IMR-90 (cell line): ENCODE data around the gene IQGAP2. TPM values are rescaled to one million over a fixed set of nuclear protein-coding genes. Genes with fewer than 3 reads are reported as not detected.

ENCODE experiments used
- ATAC-seq: fragments of 200-7000 bp; cut with Tn5 transposase; 2 replicates; pipeline ENCODE4 v1.9.1; 2020; ENCODE audit warnings: low read depth, mild to moderate bottlenecking, moderate library complexity
- BruUV-seq: library from RNA; stranded (reverse); fragments of 400-500 nt; replicated peaks from 2 replicates; lab custom pipeline; 2021; lab: Mats Ljungman, UMichigan
- CTCF ChIA-PET: fragments of 300-600 bp; formaldehyde crosslinking; extraction: SDS; loops from one replicate; lab custom pipeline; 2021; ENCODE audit warnings: antibody characterized with exemption; lab: Yijun Ruan, JAX
- POLR2A ChIA-PET: fragments of 300-600 bp; sonication (Branson Sonifier 250); formaldehyde crosslinking; loops from one replicate; lab custom pipeline; 2022; ENCODE audit warnings: antibody characterized with exemption; ENCODE audit not compliant: unreplicated experiment; lab: Charles Lee
- DNase-seq: peaks from one replicate; pipeline ENCODE4 v3.0.0; 2013
- H2AFZ ChIP-seq: replicated peaks from 2 replicates; pipeline ENCODE3; 2013; ENCODE audit warnings: low read length, mild to moderate bottlenecking; ENCODE audit not compliant: poor library complexity
- H2AK5ac ChIP-seq: 2 replicates; pipeline ENCODE4 v1.6.1; 2013; ENCODE audit warnings: low read depth, low read length, inconsistent platforms
- H2AK9ac ChIP-seq: replicated peaks from 2 replicates; pipeline ENCODE3; 2013; ENCODE audit warnings: mild to moderate bottlenecking, low read depth, low read length, moderate library complexity; ENCODE audit not compliant: poor library complexity
- H2BK120ac ChIP-seq: 2 replicates; pipeline ENCODE4 v1.6.1; 2013; ENCODE audit warnings: low read depth, low read length, inconsistent platforms
- H2BK15ac ChIP-seq: 3 replicates; pipeline ENCODE4 v1.6.1; 2013; ENCODE audit warnings: low read depth, low read length, inconsistent platforms
- H2BK20ac ChIP-seq: 2 replicates; pipeline ENCODE4 v1.6.1; 2013; ENCODE audit warnings: low read depth, mild to moderate bottlenecking, inconsistent platforms, low read length, moderate library complexity
- H2BK5ac ChIP-seq: 2 replicates; pipeline ENCODE4 v1.6.1; 2013; ENCODE audit warnings: mild to moderate bottlenecking, low read depth, low read length, inconsistent platforms; ENCODE audit not compliant: poor library complexity, severe bottlenecking
- H3K14ac ChIP-seq: replicated peaks from 2 replicates; pipeline ENCODE4 v1.6.1; 2013; ENCODE audit warnings: low read depth, low read length, inconsistent platforms
- H3K18ac ChIP-seq: 2 replicates; pipeline ENCODE4 v1.6.1; 2013; ENCODE audit warnings: low read depth, low read length, control low read depth
- H3K23ac ChIP-seq: 2 replicates; pipeline ENCODE4 v1.6.1; 2013; ENCODE audit warnings: low read depth, low read length, inconsistent platforms
- H3K27ac ChIP-seq: 2 replicates; pipeline ENCODE4 v1.5.1; 2013; ENCODE audit warnings: mild to moderate bottlenecking, control low read depth, low read length; ENCODE audit not compliant: insufficient read depth
- H3K27me3 ChIP-seq: 2 replicates; pipeline ENCODE4 v1.6.1; 2013; ENCODE audit warnings: low read length; ENCODE audit not compliant: control insufficient read depth, insufficient read depth
- H3K36me3 ChIP-seq: 2 replicates; pipeline ENCODE4 v1.6.1; 2013; ENCODE audit warnings: low read length, mixed read lengths; ENCODE audit not compliant: control insufficient read depth, insufficient read depth
- H3K4ac ChIP-seq: 2 replicates; pipeline ENCODE4 v1.6.1; 2013; ENCODE audit warnings: low read depth, low read length, inconsistent platforms
- H3K4me1 ChIP-seq: 2 replicates; pipeline ENCODE4 v1.6.1; 2013; ENCODE audit warnings: low read length, mixed read lengths; ENCODE audit not compliant: control insufficient read depth, insufficient read depth
- H3K4me2 ChIP-seq: 2 replicates; pipeline ENCODE4 v1.6.1; 2013; ENCODE audit warnings: low read depth, mild to moderate bottlenecking, control low read depth, low read length, moderate library complexity
- H3K4me3 ChIP-seq: 2 replicates; pipeline ENCODE4 v1.5.1; 2013; ENCODE audit warnings: low read depth, mild to moderate bottlenecking, control low read depth, low read length, moderate library complexity; ENCODE audit not compliant: insufficient read depth
- H3K56ac ChIP-seq: 2 replicates; pipeline ENCODE4 v1.6.1; 2013; ENCODE audit warnings: low read length, inconsistent platforms; ENCODE audit not compliant: insufficient read depth; ENCODE audit errors: extremely low read depth
- H3K79me1 ChIP-seq, 2 experiments: 2 replicates each; pipeline ENCODE4 v1.6.1; 2013; ENCODE audit warnings: low read length in 2 of 2, inconsistent platforms in 1 of 2, low read depth in 1 of 2
- H3K9ac ChIP-seq: 2 replicates; pipeline ENCODE4 v1.6.1; 2013; ENCODE audit warnings: low read depth, low read length, control low read depth
- H3K9me1 ChIP-seq: 2 replicates; pipeline ENCODE4 v1.6.1; 2013; ENCODE audit warnings: low read length, inconsistent platforms; ENCODE audit not compliant: insufficient read depth
- H3K9me3 ChIP-seq: 2 replicates; pipeline ENCODE4 v1.6.1; 2013; ENCODE audit warnings: low read length; ENCODE audit not compliant: control insufficient read depth, insufficient read depth
- H4K20me1 ChIP-seq: 2 replicates; pipeline ENCODE4 v1.6.1; 2013; ENCODE audit warnings: low read length, inconsistent platforms; ENCODE audit not compliant: insufficient read depth
- H4K5ac ChIP-seq: 2 replicates; pipeline ENCODE4 v1.6.1; 2013; ENCODE audit warnings: mild to moderate bottlenecking, low read depth, low read length, control low read depth
- H4K8ac ChIP-seq, 2 experiments: 2 replicates each; pipeline ENCODE4 v1.6.1; 2013; ENCODE audit warnings: low read depth in 2 of 2, low read length in 2 of 2, control low read depth in 1 of 2, inconsistent platforms in 1 of 2
- H4K91ac ChIP-seq: 2 replicates; pipeline ENCODE4 v1.6.1; 2013; ENCODE audit warnings: low read depth, low read length, inconsistent platforms; ENCODE audit not compliant: insufficient read depth
- CHD1 ChIP-seq: IDR thresholded peaks from 2 replicates; pipeline ENCODE4 v1.6.1; 2012; ENCODE audit warnings: low read depth, low read length, improper control_type of control experiment
- MAFK ChIP-seq: IDR thresholded peaks from 2 replicates; pipeline ENCODE4 v1.6.1; 2012; ENCODE audit warnings: low read depth, low read length, improper control_type of control experiment
- MAZ ChIP-seq: IDR thresholded peaks from 2 replicates; pipeline ENCODE4 v1.6.1; 2012; ENCODE audit warnings: low read depth, mild to moderate bottlenecking, low read length, improper control_type of control experiment, moderate library complexity, borderline replicate concordance
- MXI1 ChIP-seq: IDR thresholded peaks from 2 replicates; pipeline ENCODE4 v1.6.1; 2012; ENCODE audit warnings: low read depth, mild to moderate bottlenecking, low read length, moderate library complexity, borderline replicate concordance
- whole genome bisulfite sequencing, 2 experiments: methylation state at CpG; one replicate each; pipeline versions ENCODE4 v1.1.5 to v1.1.7; 2013; ENCODE audit warnings: missing lambda C conversion rate in 2 of 2; ENCODE audit not compliant: insufficient read length in 1 of 2; ENCODE audit errors: extremely low coverage in 2 of 2; 5-methylcytosine and 5-hydroxymethylcytosine counted together
- dilution Hi-C: fragments of 300-500 bp; cut with HindIII; formaldehyde crosslinking; loops from one replicate; pipeline ENCODE4 v1.14.3; 2018; ENCODE audit warnings: low sequenced_read_pairs; ENCODE audit not compliant: unreplicated experiment
- in situ Hi-C: fragments of 300-500 bp; cut with MboI; formaldehyde crosslinking; loops from 3 replicates; pipeline ENCODE4 v1.14.3; 2019; ENCODE audit warnings: low sequenced_read_pairs, inconsistent platforms, mixed read lengths
- intact Hi-C: fragments of 100-400 bp; cut with micrococcal nuclease; formaldehyde crosslinking; loops from 2 replicates; pipeline ENCODE4 v1.10.0; 2022
- polyA plus RNA-seq, 3 experiments: library from polyadenylated mRNA; depleted of rRNA; stranded (reverse); fragments of >200 nt; gene quantifications; 2 replicates each; pipeline ENCODE4 v1.2.3, GENCODE V29; 2012; ENCODE audit warnings: low replicate concordance in 1 of 3
- total RNA-seq: library from RNA; depleted of rRNA; stranded (reverse); fragments of >200 nt; gene quantifications from 2 replicates; pipeline ENCODE4 v1.2.3, GENCODE V29; 2012

IQGAP2 gene
- total and polyA plus RNA-seq, 2 of the 4 experiments (the other 2 are of a cell fraction) = 0.21 to 0.36 TPM

- POLR2A ChIA-PET = no interaction called here
- TF ChIP-seq CHD1 = no peak
- TF ChIP-seq MXI1 = no peak
- TF ChIP-seq MAFK = no peak
- no peak for TF ChIP-seq MAZ
- H3K9me1 ChIP-seq = no peaks in the 10 kb centered on the region
- H4K8ac ChIP-seq = no peak overlapping the region
- no peak overlapping the region for H3K9ac ChIP-seq
- 0% methylated on average over 1 of the region's 7 CpGs; no CpG with 5 or more reads in 1 of the 2 experiments for WGBS, 2 experiments
- no peaks in the 10 kb centered on the region for H3K9me3 ChIP-seq
- CTCF ChIA-PET = no interaction called here
- H3K27me3 ChIP-seq = no peaks in the 10 kb centered on the region; the same call in 1 of the 2 replicates
- no peak overlapping the region for H2BK15ac ChIP-seq
- no peak overlapping the region for H3K56ac ChIP-seq
- no peak overlapping the region for H3K23ac ChIP-seq
- H4K20me1 ChIP-seq = no peaks in the 10 kb centered on the region
- H3K4me2 ChIP-seq = no peak overlapping the region
- no peak overlapping the region for H4K5ac ChIP-seq
- ATAC-seq (no peak), DNase-seq (no peak)
- no peak overlapping the region for H4K91ac ChIP-seq
- no peaks in the 10 kb centered on the region for H3K4me1 ChIP-seq
- dilution Hi-C loops = no loop called here
- H2BK120ac ChIP-seq = no peak overlapping the region
- H3K14ac ChIP-seq = no peak overlapping the region
- no peak overlapping the region for H2BK5ac ChIP-seq
- H3K4ac ChIP-seq = no peak overlapping the region
- intact Hi-C loops = loop anchor here (5.0 kb wide), 1 partner anchor 695 kb away; no protein-coding TSS in a partner anchor
- no peak overlapping the region for H2AK5ac ChIP-seq
- H3K27ac ChIP-seq = no peak overlapping the region
- H3K18ac ChIP-seq = no peak overlapping the region
- in situ Hi-C loops = no loop called here
- H2AFZ ChIP-seq = no peak overlapping the region
- no peak overlapping the region for H3K4me3 ChIP-seq
- H2BK20ac ChIP-seq = no peak overlapping the region
- no peaks in the 10 kb centered on the region for H3K36me3 ChIP-seq
- BruUV-seq = no TSS peak
- H3K79me1 ChIP-seq = no peaks in the 10 kb centered on the region
- H2AK9ac ChIP-seq = no peak overlapping the region
Measured at GRCh38 chr5:76472335-76473008, 69.4 kb downstream of the IQGAP2 start.
